ENCODE results near the gene TSHR. TPM values are rescaled to one million over a fixed set of nuclear protein-coding genes. Genes with fewer than 3 reads are reported as not detected.

The TSHR gene
- total RNA-seq, 4 donors from 2014 or later = 0.37 to 2.4 (median 0.85) TPM

DNA sequence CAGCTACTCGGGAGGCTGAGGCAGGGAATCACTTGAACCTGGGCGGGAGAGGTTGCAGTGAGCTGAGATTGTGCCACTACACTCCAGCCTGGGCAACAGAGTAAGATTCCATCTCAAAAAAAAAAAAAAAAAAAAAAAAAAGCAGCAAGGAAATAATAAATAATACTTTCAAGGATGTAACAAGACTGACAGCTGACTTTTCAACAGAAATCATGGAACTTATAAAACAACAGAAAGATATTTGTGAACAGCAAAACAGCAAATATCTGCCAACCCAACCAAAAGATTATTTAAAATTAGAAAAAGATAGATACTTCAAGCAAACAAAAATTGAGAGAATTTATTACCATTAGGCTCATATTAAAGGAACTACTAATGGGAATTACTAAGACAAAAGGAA is 115.1 kb downstream of the TSHR start:
- 78% methylated on average over 2 of the region's 2 CpGs; no CpG with 5 or more reads in 1 of the 2 donors for WGBS, 2 donors (ENCODE audit: low coverage in 1 of 2)

DNA sequence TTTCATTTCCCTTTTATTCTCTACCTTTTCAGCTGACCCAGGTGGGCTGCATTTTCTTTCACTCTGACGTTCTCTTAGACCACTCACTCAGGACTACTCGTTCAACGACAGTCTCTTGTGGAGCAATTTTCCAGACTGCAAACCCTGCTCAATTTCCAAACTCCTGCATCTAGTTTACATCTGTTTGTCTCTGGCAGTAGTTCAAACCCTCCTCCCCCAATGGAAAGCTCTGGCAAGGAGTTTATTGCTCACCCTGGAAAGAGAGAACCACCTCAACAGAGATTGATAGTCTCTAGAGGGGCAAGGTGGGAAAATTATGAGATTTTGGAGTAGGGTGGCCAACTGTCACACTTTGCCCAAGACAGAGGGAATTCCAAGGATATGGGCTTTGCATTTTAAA is 130.2 kb downstream of the TSHR start:
- H3K36me3 ChIP-seq = no peaks in the 10 kb centered on the region
- in situ Hi-C loops (cut with MboI; ENCODE audit: low pct_ligation_motif_present in 1 of 4, low pct_unique_long_range_greater_than_20kb in 1 of 4, low sequenced_read_pairs in 3 of 4) (no loop called here), intact Hi-C loops (cut with DNase I; ENCODE audit: low total_unique reads) (no loop called here)
- no peaks in the 10 kb centered on the region for H3K4me1 ChIP-seq
- no peak overlapping the region for H3K27ac ChIP-seq
- H3K27me3 ChIP-seq = no peaks in the 10 kb centered on the region
- no peaks in the 10 kb centered on the region for H3K9me3 ChIP-seq
- WGBS, 2 donors (ENCODE audit: low coverage in 1 of 2) = 63 to 67% methylated on average over 2 to 3 of the region's 3 CpGs
- no peak overlapping the region for H3K4me3 ChIP-seq
- no peak for TF ChIP-seq EP300 (IDR thresholded peaks at IDR 0.05; ENCODE audit: low read depth)
- no peak for TF ChIP-seq POLR2AphosphoS5 (IDR thresholded peaks at IDR 0.05)
- TF ChIP-seq POLR2A (IDR thresholded peaks at IDR 0.05) = no peak
- TF ChIP-seq, protein P1, sequence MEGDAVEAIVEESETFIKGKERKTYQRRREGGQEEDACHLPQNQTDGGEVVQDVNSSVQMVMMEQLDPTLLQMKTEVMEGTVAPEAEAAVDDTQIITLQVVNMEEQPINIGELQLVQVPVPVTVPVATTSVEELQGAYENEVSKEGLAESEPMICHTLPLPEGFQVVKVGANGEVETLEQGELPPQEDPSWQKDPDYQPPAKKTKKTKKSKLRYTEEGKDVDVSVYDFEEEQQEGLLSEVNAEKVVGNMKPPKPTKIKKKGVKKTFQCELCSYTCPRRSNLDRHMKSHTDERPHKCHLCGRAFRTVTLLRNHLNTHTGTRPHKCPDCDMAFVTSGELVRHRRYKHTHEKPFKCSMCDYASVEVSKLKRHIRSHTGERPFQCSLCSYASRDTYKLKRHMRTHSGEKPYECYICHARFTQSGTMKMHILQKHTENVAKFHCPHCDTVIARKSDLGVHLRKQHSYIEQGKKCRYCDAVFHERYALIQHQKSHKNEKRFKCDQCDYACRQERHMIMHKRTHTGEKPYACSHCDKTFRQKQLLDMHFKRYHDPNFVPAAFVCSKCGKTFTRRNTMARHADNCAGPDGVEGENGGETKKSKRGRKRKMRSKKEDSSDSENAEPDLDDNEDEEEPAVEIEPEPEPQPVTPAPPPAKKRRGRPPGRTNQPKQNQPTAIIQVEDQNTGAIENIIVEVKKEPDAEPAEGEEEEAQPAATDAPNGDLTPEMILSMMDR (IDR thresholded peaks at IDR 0.05) = no peak
- no peak for DNase-seq

More for the DNA sequence above, 115.1 kb downstream of the TSHR start:
- peaks cover 8 to 12% of the 10 kb centered on the region in 2 donors for H3K9me3 ChIP-seq
- H3K27me3 ChIP-seq = no peaks in the 10 kb centered on the region
- no peaks in the 10 kb centered on the region for H3K36me3 ChIP-seq
- H3K27ac ChIP-seq = no peak overlapping the region
- DNase-seq = no peak
- TF ChIP-seq, protein P1 (IDR thresholded peaks at IDR 0.05) = no peak
- TF ChIP-seq POLR2AphosphoS5 (IDR thresholded peaks at IDR 0.05) (no peak), POLR2A (IDR thresholded peaks at IDR 0.05) (no peak), EP300 (IDR thresholded peaks at IDR 0.05; ENCODE audit: low read depth) (no peak)
- intact Hi-C loops (cut with DNase I; ENCODE audit: low total_unique reads) = no loop called here
- in situ Hi-C loops (cut with MboI; ENCODE audit: low pct_ligation_motif_present in 1 of 4, low pct_unique_long_range_greater_than_20kb in 1 of 4, low sequenced_read_pairs in 3 of 4) = no loop called here
- H3K4me3 ChIP-seq = no peak overlapping the region
- H3K4me1 ChIP-seq = no peaks in the 10 kb centered on the region

DNA sequence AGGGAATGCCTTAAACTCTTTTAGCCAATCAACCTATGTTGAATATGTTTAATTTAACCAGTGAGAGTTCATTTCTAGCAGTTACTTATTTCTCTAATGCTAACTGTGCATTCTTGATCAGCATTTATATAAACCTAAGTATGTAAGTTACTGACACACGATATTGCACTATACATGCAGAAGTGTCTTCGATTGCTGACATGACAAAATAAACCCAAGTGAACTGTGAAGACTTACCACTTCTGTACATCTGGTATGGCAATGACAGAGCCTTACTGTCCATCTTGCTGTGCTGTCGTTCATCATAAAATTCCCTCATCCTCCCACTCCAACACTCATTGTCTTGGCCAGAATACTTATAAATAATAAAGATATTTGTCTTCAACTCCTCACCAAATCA is 131.8 kb downstream of the TSHR start:
- Histone ChIP-seq H3K4me3 (no peak overlapping the region), H3K27ac (no peak overlapping the region), H3K36me3 (no peaks in the 10 kb centered on the region), H3K4me1 (no peaks in the 10 kb centered on the region), H3K27me3 (no peaks in the 10 kb centered on the region), H3K9me3 (no peaks in the 10 kb centered on the region)
- 56 to 61% methylated on average over 3 of the region's 3 CpGs for whole genome bisulfite sequencing, 2 donors (ENCODE audit: low coverage in 1 of 2)
- no peak for DNase-seq
- intact Hi-C loops (cut with DNase I; ENCODE audit: low total_unique reads) = no loop called here
- TF ChIP-seq POLR2A (IDR thresholded peaks at IDR 0.05) (no peak), EP300 (IDR thresholded peaks at IDR 0.05; ENCODE audit: low read depth) (no peak), POLR2AphosphoS5 (IDR thresholded peaks at IDR 0.05) (no peak)
- TF ChIP-seq, protein P1 (IDR thresholded peaks at IDR 0.05) = no peak
- in situ Hi-C loops (cut with MboI; ENCODE audit: low pct_ligation_motif_present in 1 of 4, low pct_unique_long_range_greater_than_20kb in 1 of 4, low sequenced_read_pairs in 3 of 4) = no loop called here

DNA sequence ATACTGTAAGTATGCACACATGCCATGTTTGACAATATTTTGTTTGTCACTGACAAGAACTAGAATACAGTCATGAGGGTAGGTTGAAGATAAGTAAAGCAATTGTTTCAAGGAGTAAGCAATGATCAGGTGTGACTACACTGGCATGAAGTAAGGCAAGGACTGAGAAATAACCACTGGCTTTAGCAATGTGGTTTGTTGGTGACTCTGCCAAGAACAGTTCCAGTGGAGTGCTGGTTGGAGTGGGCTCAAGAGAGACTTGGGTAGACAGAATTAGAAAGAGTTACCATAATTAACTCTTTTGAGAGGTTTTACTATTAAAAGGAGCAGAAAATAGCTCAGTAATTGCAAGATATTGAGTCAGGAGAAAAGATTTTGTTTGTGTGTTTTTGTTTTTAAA is 135.7 kb downstream of the TSHR start:
- DNase-seq = no peak
- Histone ChIP-seq H3K27me3 (no peaks in the 10 kb centered on the region), H3K4me1 (no peaks in the 10 kb centered on the region), H3K9me3 (no peaks in the 10 kb centered on the region), H3K27ac (no peak overlapping the region), H3K36me3 (no peaks in the 10 kb centered on the region), H3K4me3 (no peak overlapping the region)
- in situ Hi-C loops (cut with MboI; ENCODE audit: low pct_ligation_motif_present in 1 of 4, low pct_unique_long_range_greater_than_20kb in 1 of 4, low sequenced_read_pairs in 3 of 4) (no loop called here), intact Hi-C loops (cut with DNase I; ENCODE audit: low total_unique reads) (no loop called here)
- no peak for TF ChIP-seq POLR2AphosphoS5 (IDR thresholded peaks at IDR 0.05)
- no peak for TF ChIP-seq EP300 (IDR thresholded peaks at IDR 0.05; ENCODE audit: low read depth)
- TF ChIP-seq POLR2A (IDR thresholded peaks at IDR 0.05) = no peak
- TF ChIP-seq, protein P1 (IDR thresholded peaks at IDR 0.05) = no peak
